Adipose tissue (tissue), 3 donors: ENCODE measurements around the gene MAPKAP1. TPM values are rescaled to one million over a fixed set of nuclear protein-coding genes. Genes with fewer than 3 reads are reported as not detected.
"Not testable (repeated sequence)": the region's sequence is repeated elsewhere in the genome, so short reads cannot be mapped to it uniquely, and the experiment has no call there.

ENCODE experiments used
- H3K27ac ChIP-seq: one replicate; pipeline ENCODE4 v1.5.1; 2013; ENCODE audit warnings: low read depth, low read length
- WGBS, 3 donors: extraction: QIAGEN DNeasy Blood & Tissue Kit; methylation state at CpG; one replicate each; pipeline ENCODE4 v1.1.7; 2013; 5-methylcytosine and 5-hydroxymethylcytosine counted together
- polyA plus RNA-seq, 3 donors: library from polyadenylated mRNA; stranded (reverse); fragments of 200-250 nt; gene quantifications; one replicate each; pipeline ENCODE4 v1.2.3, GENCODE V29; 2013
- donor health status: healthy with polysubstance abuse.
- donor health status: Bipolar disorder and iron deficiency.
- donor health status: healthy.

MAPKAP1 gene
- polyA plus RNA-seq, 3 donors, result 28.1 to 57.0 (median 50.5) TPM

- WGBS, 3 donors, result 75 to 87% (median 78%) methylated on average over 5 of the region's 5 CpGs
- H3K27ac ChIP-seq, result no peak overlapping the region
Observed at GRCh38 chr9:125743682-125744428, 36.8 kb upstream of the MAPKAP1 start.

- no peak overlapping the region for H3K27ac ChIP-seq
- WGBS, 3 donors, result 87 to 94% (median 88%) methylated on average over 3 of the region's 3 CpGs
Observed at GRCh38 chr9:125742657-125743056, 35.6 kb upstream of the MAPKAP1 start.

- 78 to 84% (median 82%) methylated on average over 3 of the region's 3 CpGs for WGBS, 3 donors
- H3K27ac ChIP-seq, result no peak overlapping the region
Observed at GRCh38 chr9:125739436-125739835, 32.4 kb upstream of the MAPKAP1 start.

DNA sequence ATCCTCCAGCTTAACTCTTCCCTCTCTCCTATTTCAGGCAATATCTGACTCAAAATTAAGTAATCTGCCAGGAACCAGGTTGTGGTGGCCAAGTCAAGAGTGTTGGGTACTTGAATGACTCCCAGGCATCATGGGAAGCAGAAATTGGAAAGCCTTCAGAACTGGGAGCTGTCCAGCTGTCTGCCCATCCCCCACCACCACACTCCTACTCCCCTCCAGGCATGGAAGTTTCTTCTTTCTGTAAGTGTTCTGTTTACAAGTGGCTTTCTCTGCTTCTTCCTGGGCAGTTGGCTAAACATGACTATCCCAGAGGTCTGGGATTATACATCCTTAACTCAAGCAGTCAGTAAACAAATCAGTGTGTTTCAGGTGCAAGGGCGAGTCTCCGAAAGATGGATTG is 25.6 kb upstream of the MAPKAP1 start:
- 95 to 98% (median 96%) methylated on average over 2 of the region's 2 CpGs for WGBS, 3 donors
- H3K27ac ChIP-seq, result no peak overlapping the region

- WGBS, 3 donors, result 81 to 93% (median 83%) methylated on average over 2 of the region's 2 CpGs
- H3K27ac ChIP-seq, result no peak overlapping the region
Observed at GRCh38 chr9:125730168-125730567, 23.2 kb upstream of the MAPKAP1 start.

- 82 to 89% (median 85%) methylated on average over 13 of the region's 13 CpGs for WGBS, 3 donors
- H3K27ac ChIP-seq, result no peak overlapping the region
Observed at GRCh38 chr9:125726456-125727132, 19.6 kb upstream of the MAPKAP1 start.

- 27 to 30% (median 29%) methylated on average over 4 of the region's 4 CpGs for WGBS, 3 donors
- no peak overlapping the region for H3K27ac ChIP-seq
Observed at GRCh38 chr9:125707472-125707804, 430 bp upstream of the MAPKAP1 start.

- WGBS, 3 donors, result 74 to 87% (median 83%) methylated on average over 4 of the region's 4 CpGs
Observed at GRCh38 chr9:125705893-125706292, 1.1 kb downstream of the MAPKAP1 start.

GRCh38 chr9:125703662-125704061 is 3.3 kb downstream of the MAPKAP1 start:
- WGBS, 3 donors, result 84 to 93% (median 87%) methylated on average over 4 of the region's 4 CpGs

More at GRCh38 chr9:125705893-125706292, 1.1 kb downstream of the MAPKAP1 start:
- H3K27ac ChIP-seq, result no peak overlapping the region

GRCh38 chr9:125701351-125701750 is 5.7 kb downstream of the MAPKAP1 start:
- H3K27ac ChIP-seq, result no peak overlapping the region
- WGBS, 3 donors, result 88 to 93% (median 93%) methylated on average over 6 of the region's 6 CpGs

More at GRCh38 chr9:125703662-125704061, 3.3 kb downstream of the MAPKAP1 start:
- no peak overlapping the region for H3K27ac ChIP-seq

- no peak overlapping the region for H3K27ac ChIP-seq
- 75 to 89% (median 79%) methylated on average over 2 of the region's 2 CpGs for WGBS, 3 donors
Observed at GRCh38 chr9:125700791-125701190, 6.2 kb downstream of the MAPKAP1 start.

- WGBS, 3 donors, result 78 to 95% (median 95%) methylated on average over 3 of the region's 3 CpGs
- no peak overlapping the region for H3K27ac ChIP-seq
Observed at GRCh38 chr9:125699870-125700269, 7.1 kb downstream of the MAPKAP1 start.

GRCh38 chr9:125696106-125696647 is 10.8 kb downstream of the MAPKAP1 start:
- no peak overlapping the region for H3K27ac ChIP-seq
- 55 to 85% (median 63%) methylated on average over 6 of the region's 6 CpGs for WGBS, 3 donors

GRCh38 chr9:125695548-125695947 is 11.5 kb downstream of the MAPKAP1 start:
- 79 to 84% (median 80%) methylated on average over 8 of the region's 8 CpGs for WGBS, 3 donors
- not testable (repeated sequence) for H3K27ac ChIP-seq

- no peak overlapping the region for H3K27ac ChIP-seq
- WGBS, 3 donors, result 61 to 79% (median 73%) methylated on average over 3 of the region's 3 CpGs
Observed at GRCh38 chr9:125694478-125694877, 12.5 kb downstream of the MAPKAP1 start.

GRCh38 chr9:125693492-125693891 is 13.5 kb downstream of the MAPKAP1 start:
- 83 to 89% (median 86%) methylated on average over 10 of the region's 10 CpGs for WGBS, 3 donors
- H3K27ac ChIP-seq, result not testable (repeated sequence)

DNA sequence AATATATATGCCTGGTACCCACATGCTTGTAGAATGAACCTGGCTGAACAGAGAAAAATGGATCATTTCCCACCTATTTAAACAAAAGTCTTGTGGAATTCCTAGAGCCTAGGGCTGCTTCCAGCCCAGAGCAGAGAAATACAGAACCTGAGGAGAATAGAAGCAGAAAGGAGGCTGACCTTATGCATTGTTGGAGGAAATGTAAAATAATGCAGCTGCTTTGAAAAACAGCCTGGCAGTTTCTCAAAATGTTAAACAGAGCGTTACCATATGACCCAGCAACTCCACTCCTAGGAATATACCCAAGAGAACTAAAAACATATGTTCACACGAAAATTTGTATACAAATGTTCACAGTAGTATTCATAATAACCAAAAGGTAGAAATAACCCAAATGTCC is 15.1 kb downstream of the MAPKAP1 start:
- H3K27ac ChIP-seq, result no peak overlapping the region
- whole genome bisulfite sequencing, 3 donors, result 73 to 80% (median 77%) methylated on average over 2 of the region's 2 CpGs

DNA sequence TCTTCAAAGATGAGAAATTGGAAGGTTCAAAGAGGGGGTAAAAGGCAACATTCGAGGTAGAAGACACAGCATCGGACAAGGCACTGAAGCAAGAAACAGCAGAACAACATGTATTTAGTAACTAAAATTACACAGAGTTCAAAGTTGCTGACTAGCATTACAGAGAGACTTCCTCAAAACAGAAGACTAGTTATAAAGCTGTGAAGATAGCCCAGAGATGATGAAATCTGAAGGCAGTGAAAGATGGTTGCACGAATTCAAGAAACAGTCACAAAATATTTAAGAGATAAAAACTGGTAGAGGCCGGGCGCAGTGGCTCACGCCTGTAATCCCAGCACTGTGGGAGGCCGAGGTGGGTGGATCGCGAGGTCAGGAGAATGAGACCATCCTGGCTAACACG is 16.3 kb downstream of the MAPKAP1 start:
- WGBS, 3 donors, result 75 to 96% (median 78%) methylated on average over 10 of the region's 10 CpGs
- no peak overlapping the region for H3K27ac ChIP-seq

DNA sequence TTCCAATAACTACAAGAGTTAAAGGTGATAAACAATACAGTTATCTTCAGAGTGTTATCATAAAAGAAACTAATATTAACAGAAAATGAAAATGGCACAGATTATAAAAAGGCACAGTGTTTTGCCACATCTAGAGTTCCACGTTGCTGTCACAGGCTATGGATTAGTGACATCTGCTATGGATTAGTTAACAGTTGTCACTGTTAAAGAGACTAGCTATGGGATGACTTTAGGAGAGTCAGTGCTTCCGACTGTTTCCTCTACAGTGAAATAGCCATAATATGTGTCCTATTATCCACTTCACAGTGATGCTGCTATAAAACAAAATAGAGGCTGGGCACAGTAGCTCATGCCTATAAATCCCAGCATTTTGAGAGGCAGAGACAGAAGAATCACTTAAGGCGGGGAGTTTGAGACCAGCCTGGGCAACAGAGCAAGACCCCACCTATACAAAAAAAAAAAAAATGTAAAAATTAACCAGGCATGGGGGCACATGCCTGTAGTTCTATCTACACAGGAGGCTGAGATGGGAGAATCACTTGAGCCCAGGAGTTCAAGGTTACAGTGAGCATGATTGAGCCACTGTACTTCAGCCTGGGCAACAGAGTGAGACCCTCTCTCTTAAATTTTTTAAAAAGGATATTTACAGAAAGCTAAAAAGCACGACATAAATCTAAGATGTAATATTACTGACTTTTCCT is 19.7 kb downstream of the MAPKAP1 start:
- H3K27ac ChIP-seq, result no peak overlapping the region
- 82 to 94% (median 92%) methylated on average over 4 of the region's 4 CpGs for WGBS, 3 donors
